Left renal pelvis (tissue), 4 donors: ENCODE measurements around the gene PCGF3. TPM values are rescaled to one million over a fixed set of nuclear protein-coding genes. Genes with fewer than 3 reads are reported as not detected.
"Not testable (repeated sequence)": the region's sequence is repeated elsewhere in the genome, so short reads cannot be mapped to it uniquely, and the experiment has no call there.

Experiments
- DNase-seq, 4 donors: peaks; one replicate each; pipeline ENCODE4 v3.0.0-alpha.2; 2013; ENCODE audit warnings: low read depth in 4 of 4, low spot score in 3 of 4
- polyA plus RNA-seq, 4 donors: library from polyadenylated mRNA; unstranded; fragments of 120-200 nt; gene quantifications; one replicate each; pipeline ENCODE4 v1.2.1, GENCODE V29; 2013; ENCODE audit not compliant: insufficient read length in 4 of 4

The PCGF3 gene
- polyA plus RNA-seq, 4 donors: 67.3 to 93.3 (median 74.2) TPM

DNA sequence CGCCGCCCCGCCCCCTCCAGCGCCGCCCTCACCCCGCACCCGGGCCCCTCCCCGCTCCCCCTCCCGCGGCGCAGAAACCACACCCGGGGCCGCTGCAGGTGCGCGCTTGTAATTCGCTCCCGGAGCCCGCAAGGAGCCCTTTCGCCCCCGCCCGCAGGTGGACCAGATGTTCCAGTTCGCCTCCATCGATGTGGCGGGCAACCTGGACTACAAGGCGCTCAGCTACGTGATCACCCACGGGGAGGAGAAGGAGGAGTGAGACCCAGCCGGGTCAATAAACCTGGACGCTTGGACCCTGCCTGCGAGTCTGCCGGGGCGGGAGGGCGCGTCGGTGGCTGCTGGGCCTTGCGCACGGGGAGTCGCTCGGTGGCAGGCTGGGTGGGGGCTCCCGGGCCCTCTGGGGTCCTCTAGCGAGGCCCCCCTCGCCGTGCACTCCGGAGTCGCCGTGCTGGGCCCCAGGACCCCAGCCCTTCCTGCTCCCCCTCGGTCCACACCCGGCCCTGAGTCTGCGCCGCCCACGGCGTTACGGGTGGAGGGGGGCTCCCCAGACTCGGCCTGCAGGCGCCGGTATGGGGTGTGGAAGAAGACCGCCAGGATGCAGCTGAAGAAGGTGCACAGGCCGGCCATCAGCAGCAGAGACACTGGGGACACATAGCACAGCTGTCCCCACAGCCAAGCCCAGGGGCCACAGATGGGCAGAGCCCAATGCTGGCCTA lies 23.7 kb upstream of the PCGF3 start:
- no peak for DNase-seq

- no peak for DNase-seq
These were observed 23.0 kb upstream of the PCGF3 start for GRCh38 chr4:682490-683172.

DNA sequence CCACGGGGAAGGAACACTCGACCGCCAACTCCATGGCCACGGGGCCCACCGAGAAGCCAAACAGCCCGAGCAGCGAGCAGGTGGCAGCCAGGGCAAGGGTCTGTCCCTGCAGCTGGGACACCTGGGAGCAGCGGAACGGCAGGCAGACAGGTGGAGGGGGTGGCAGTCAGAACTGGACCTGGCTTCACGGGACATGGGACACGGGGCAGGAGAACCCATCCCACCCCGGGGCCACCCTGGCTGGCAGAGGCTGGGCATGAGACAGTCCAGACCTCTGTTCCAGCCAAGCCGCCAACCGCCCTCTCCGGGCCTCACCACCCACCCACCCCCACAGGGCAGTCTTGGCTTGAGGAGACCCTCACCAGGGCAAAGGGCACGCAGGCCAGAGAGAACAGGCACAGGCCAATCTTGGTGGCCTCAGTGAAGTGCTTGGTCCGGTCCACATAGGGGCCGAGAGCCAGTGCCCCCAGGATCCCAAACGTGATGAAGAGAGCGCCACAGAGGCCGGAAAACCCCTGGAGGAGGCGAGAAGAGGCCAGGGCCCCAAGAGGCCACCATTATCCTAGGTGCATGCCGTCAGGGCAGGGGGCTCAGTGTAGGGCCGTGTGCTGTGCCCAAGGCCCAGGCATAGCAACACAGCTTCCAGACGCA lies 22.3 kb upstream of the PCGF3 start:
- DNase-seq: no peak

DNA sequence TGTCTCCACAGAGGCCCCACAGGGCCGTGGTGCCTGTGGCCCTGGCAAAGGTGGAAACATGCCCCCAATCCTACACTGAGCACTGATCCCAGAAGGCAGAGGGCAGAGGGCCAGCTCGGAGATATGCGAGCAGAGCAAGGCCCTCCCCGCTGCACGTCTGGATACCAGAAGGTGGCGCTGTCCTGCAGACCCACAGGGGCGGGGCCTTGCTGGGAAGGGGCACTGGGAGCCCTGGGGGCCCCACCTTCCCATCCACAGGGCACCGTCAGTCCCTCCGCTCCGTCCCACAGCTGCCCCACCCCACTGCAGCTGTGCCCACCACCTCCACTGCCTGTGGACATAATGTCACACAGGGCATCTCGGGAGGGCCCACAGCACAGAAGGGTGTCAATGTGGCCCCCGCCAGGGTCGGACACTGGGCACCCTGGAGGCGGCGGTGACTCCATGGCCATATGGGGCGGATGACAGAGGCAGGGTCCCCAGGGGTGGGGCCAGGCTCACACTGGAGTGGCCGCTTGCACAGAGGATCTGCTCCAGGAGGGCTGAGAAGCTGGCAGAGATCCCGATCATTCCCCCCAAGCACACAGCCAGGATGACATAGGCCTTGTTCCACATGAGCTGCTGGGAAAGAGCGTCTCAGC lies 21.5 kb upstream of the PCGF3 start:
- DNase-seq: no peak

GRCh38 chr4:684623-685327 lies 20.9 kb upstream of the PCGF3 start:
- DNase-seq: no peak

DNA sequence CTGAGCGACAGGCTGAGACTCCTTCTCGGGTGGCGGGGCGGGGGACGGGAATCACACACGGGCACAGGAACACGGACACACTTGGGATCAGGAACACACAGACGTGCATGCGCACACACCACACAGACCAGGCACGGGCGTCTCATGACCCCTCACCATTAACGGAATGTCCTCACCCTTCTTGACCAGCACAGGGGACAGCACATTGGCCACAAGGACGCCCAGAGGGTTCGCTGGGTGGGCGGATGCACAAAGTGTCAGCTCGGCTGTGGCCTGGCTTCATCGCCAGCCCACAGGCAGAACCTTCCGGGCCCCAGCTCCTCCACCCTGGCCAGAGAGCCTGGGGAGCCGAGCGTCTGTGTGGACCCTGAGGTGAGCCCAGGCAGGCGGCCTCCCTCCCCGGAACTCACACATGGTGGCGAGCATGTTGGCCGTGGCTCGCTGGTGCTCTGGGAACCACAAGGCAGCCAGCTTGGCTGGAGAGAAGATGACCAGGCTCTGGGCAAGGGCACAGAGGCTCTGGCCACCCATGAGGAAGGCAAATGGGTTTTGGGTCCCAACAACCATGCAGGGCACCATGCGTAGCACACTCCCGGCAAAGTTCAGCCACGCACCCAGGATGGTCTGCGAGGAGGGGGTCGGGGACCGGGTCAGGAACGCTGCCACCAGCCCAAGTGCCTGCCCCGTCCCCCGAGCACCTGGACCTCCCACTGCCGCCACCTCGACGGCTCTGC lies 19.8 kb upstream of the PCGF3 start:
- DNase-seq: no peak

- no peak for DNase-seq
These were observed 19.1 kb upstream of the PCGF3 start for GRCh38 chr4:686413-687040.

DNA sequence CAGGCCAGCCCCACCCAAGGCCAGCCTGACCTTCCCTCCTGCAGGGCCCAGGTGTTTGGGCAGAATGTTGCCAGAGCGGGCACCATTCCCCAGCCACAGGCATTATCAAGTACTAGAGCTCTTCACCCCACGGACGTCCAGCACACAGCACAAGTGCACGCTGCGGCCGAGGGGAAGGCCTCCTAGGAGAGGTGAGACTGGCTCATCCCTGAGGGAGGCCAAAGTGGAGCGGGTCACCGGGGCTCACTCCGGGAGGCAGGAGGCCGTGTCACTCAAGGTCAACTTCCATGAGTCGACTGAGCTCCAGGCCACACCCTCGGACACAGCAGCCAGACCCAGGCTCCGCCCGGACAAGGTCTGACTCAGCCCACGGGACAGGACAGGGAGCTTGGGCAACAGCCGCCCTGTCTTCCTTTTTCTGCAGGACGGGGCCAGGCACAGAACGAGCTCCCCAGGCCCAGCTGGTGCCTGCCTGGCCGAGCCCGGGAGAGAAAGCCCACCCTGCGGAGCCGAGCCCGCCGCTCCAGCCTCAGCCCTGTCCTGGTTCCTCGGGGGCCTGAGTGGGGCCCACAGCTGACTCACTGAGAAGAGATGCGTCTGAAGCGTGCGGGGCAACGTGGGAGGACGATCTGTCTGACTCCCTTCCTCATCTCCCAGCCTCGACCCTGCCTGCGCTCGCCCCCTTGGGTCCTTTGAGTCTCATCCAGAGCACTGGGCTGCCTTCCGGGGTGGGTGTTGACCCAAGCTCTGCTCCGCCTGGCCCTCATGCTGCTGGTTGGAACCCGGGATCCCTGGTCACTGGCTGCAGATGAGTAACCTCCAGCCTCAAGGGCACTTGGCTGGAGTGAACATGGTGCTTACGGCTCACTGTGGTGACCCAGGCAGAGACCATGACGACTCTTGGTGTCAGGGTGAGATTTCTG lies 18.3 kb upstream of the PCGF3 start:
- no peak for DNase-seq

GRCh38 chr4:687971-688853 lies 17.4 kb upstream of the PCGF3 start:
- no peak for DNase-seq

DNA sequence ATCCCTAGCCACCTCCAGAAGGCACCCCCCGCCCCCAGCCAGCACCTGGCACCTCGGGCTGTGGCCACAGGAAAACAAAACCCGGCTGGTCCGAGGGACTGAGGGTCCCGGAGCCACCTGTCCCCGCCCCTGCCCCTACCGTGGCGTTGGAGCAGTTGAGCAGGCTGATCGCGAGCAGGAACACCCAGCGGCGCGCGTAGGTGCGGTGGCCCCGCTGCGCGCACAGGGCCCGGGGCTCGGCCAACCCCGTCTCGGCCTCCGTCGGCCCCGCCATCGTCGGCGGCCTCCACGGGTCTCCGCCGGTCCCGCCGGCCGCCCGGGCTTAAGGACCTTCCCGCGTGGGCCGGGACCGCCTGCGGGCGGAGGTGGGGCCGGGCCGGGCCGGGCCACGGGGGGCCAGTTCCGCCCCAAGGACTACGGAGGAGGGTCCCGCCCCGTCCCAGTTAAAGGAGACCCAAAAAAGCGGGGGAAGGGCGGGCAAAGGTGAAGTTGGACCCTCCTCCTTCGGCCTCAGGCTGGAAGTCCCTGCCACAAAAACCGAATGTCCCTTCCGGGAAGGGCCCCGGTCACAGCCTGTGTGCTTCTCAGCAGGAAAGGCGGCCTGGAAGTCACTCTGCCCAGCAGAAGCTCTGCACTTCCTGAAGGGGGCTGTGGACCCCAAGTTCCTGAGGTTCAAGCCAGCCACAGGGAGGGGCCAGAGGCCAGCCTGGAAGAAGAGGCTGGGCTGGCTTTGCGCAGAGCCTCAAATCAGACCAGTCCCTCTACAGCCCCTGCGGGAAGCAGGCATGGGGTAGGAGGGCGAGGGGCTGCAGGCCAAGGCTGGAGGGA lies 16.6 kb upstream of the PCGF3 start, which contains the start of gene SLC49A3:
SLC49A3 (minus strand) TSS at position 298 of the 828 bp plus-strand sequence; CDS start at position 274, 24 bp downstream.
- DNase-seq: no peak

GRCh38 chr4:689723-690122 lies 15.9 kb upstream of the PCGF3 start:
- DNase-seq: no peak

DNA sequence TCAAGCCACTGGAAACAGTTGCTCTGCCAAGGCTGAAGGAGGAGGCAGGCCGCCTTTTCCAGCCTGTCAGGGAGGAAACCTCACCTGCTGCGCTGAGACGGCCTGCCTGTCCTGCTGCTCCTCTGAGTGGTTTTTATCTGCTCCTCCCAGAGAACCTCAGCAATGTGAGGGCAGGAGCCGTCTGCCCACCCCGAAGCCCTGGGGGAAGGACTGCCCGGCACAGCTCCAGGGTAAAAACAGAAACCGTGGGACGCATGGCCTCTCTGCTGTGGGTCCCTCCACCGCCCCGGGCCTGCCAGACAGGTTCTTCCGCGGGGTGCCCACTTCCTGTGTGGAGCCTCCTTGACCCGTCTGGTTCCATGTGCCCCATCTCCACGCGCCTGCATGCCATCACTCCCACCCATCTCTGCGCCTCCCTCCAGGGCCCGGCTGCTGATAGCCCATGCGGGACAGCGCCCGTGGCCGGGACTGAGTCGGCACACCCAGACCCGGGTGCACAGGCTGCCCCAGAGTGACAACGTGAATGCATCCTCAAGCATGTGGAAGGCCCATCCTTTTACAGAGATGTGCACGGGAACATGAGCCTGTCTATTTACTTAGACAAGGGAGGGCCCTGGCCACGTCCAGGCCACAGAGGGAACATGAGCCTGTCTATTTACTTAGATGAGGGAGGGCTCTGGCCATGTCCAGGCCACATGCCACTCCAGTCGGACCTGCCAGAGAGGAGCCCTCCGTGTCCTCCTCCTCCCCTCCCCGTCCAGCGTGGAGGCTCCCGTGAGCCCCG lies 12.7 kb upstream of the PCGF3 start:
- no peak for DNase-seq

GRCh38 chr4:694341-694940 lies 11.2 kb upstream of the PCGF3 start:
- not testable (repeated sequence) for DNase-seq

- DNase-seq: no peak
These were observed 5.6 kb upstream of the PCGF3 start for GRCh38 chr4:699816-700580.
